ENCODE data around the gene TLCD2. TPM values are rescaled to one million over a fixed set of nuclear protein-coding genes. Genes with fewer than 3 reads are reported as not detected.

TLCD2 gene
- total and polyA plus RNA-seq, 11 donors, result 1.5 to 6.1 (median 2.3) TPM

DNA sequence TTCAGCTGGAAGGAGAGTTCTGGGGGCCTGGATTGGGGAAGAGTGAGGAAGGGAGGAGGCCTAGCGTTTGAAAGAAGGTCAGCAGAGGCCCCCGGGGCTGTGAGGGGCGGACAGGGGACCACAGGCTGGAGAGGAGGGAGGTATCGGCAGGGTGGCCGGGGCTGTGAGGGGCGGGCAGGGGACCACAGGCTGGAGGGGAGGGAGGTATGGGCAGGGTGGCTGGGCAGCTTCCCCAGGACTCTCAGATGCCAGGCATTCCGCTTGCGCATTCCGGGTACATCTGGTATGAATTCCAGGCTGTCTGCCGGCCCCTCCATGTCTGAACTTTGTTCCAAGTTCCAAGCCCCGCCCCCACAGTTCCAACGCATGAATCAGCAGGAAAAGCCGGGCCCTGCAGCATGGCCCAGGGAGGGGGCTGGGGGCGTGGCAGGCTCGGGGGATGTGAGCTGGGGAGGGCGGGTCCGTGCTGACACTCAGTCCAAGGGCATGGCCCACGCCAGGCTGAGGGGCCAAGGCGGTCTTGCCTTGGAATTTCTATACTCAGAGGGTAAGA, 4.3 kb upstream of the TLCD2 start:
- peaks cover 9 to 70% (median 54%) of the 10 kb centered on the region in 12 donors for H3K4me1 ChIP-seq

DNA sequence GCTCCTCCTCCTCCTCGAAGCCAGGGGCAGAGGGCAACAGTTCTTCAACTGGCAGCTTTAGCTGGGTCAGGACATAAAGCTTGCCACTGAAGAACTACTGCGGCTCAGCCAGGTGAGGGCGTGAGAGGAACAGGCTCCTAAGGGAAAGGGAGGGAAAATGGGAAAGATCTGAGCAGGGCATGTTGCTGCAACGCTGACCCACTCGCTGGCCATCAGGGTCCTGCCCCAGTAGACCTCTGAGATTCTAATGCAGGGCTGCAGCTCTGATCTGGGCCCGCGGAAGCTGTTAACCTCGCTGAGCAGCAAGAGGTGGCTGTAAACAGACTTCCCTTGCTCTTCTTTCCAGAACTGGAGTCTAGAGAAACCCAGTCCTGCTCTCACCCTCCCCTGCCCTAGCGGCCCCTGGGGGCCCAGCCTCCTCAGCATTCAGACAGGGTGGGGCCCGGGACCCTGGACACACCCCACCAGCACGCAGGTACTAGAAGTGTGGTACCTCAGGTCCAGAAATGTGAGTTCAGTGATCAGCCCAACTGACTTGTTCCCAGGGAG, 3.8 kb upstream of the TLCD2 start:
- H3K36me3 ChIP-seq, result peaks cover 0 to 37% (median 32%) of the 10 kb centered on the region in 9 donors
- peak overlapping the region; percentile 80 to 100 (median 100) for H3K27ac ChIP-seq
- no peaks in the 10 kb centered on the region for H3K9me3 ChIP-seq
- H3K27me3 ChIP-seq, result no peaks in the 10 kb centered on the region
- peaks cover 9 to 74% (median 57%) of the 10 kb centered on the region in 12 donors for H3K4me1 ChIP-seq
- DNase-seq, result peak in 1 of 5 donors; percentile 36
- ATAC-seq, result no peak
- intact Hi-C loops (cut with DNase I), result loop anchor here in 8 of 10 donors (1.0 to 10.0 kb wide), 10 partner anchors 29 to 681 kb away; partner anchors contain the start of genes PRPF8 (in 2 of the 8) and OVCA2 (in 1 of the 8)
- TF ChIP-seq POLR2A (IDR thresholded peaks at IDR 0.05), result no peak
- TF ChIP-seq, protein P1, sequence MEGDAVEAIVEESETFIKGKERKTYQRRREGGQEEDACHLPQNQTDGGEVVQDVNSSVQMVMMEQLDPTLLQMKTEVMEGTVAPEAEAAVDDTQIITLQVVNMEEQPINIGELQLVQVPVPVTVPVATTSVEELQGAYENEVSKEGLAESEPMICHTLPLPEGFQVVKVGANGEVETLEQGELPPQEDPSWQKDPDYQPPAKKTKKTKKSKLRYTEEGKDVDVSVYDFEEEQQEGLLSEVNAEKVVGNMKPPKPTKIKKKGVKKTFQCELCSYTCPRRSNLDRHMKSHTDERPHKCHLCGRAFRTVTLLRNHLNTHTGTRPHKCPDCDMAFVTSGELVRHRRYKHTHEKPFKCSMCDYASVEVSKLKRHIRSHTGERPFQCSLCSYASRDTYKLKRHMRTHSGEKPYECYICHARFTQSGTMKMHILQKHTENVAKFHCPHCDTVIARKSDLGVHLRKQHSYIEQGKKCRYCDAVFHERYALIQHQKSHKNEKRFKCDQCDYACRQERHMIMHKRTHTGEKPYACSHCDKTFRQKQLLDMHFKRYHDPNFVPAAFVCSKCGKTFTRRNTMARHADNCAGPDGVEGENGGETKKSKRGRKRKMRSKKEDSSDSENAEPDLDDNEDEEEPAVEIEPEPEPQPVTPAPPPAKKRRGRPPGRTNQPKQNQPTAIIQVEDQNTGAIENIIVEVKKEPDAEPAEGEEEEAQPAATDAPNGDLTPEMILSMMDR (IDR thresholded peaks at IDR 0.05), result peak in 5 of 12 donors; percentile 13 to 40 (median 37)
- peak overlapping the region; percentile 12 to 100 (median 91) for H3K4me3 ChIP-seq
- WGBS, 4 donors, result 9 to 17% (median 13%) methylated on average over 8 to 11 of the region's 11 CpGs

More for the DNA sequence above, 4.3 kb upstream of the TLCD2 start:
- no peaks in the 10 kb centered on the region for H3K9me3 ChIP-seq
- 0 to 3% (median 2%) methylated on average over 5 to 19 of the region's 19 CpGs for WGBS, 4 donors
- peaks cover 0 to 37% (median 32%) of the 10 kb centered on the region in 9 donors for H3K36me3 ChIP-seq
- intact Hi-C loops (cut with DNase I), result loop anchor here in 8 of 10 donors (1.0 to 10.0 kb wide), 10 partner anchors 30 to 680 kb away; partner anchors contain the start of genes PRPF8 (in 2 of the 8) and OVCA2 (in 1 of the 8)
- DNase-seq (peak; percentile 97 to 100 (median 99)), ATAC-seq (peak; percentile 49 to 71 (median 56))
- peak overlapping the region; percentile 67 to 100 (median 94) for H3K4me3 ChIP-seq
- peak overlapping the region; percentile 96 to 100 (median 100) for H3K27ac ChIP-seq
- no peaks in the 10 kb centered on the region for H3K27me3 ChIP-seq
- TF ChIP-seq POLR2A (IDR thresholded peaks at IDR 0.05), result peak in 1 of 2 donors; percentile 19
- TF ChIP-seq, protein P1 (IDR thresholded peaks at IDR 0.05), result no peak

DNA sequence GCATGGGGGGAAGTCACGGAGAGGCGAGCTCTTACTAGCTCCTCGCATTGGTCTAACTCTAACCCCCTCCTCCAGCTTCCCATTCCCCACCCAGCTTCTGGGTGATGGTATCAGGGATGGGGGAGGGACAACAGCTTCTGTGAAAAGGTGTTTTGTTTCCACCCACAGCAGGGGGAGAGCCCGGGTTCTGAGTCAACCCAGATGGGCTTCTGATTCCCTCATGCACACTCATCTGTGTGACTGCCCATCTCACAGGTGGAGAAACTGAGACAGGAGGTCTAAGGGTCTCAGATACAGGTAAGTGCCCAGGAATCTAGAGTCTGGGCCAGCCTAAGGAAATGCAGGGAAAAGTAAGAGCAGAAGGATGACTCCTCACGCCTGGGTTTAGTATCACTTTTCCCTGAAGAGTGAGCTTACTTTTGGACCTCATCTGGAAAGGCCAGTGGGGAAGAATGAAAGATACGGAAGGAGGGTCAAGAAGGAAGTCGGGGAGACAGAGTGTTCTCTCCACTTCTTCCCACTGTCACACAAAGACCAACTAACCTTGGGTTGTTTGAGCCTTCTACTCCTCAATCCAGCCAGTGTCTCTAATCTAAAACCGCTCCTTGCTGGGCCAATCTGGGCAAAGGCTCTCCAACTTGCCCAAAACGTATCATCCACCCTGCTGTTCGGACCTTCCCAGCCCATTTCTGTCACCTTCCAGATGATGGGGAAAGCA, 3.1 kb upstream of the TLCD2 start:
- ATAC-seq (no peak), DNase-seq (no peak)
- Histone ChIP-seq H3K27me3 (no peaks in the 10 kb centered on the region), H3K9me3 (no peaks in the 10 kb centered on the region), H3K4me3 (peak overlapping the region in 11 of 12 donors; percentile 12 to 100 (median 91)), H3K27ac (peak overlapping the region in 11 of 12 donors; percentile 96 to 100 (median 100)), H3K4me1 (peaks cover 9 to 68% (median 52%) of the 10 kb centered on the region in 12 donors), H3K36me3 (peaks cover 0 to 37% (median 32%) of the 10 kb centered on the region in 9 donors)
- intact Hi-C loops (cut with DNase I), result loop anchor here in 5 of 10 donors (5.0 to 10.0 kb wide), 6 partner anchors 36 to 681 kb away; partner anchors contain the start of gene OVCA2 (in 1 of the 5)
- WGBS, 4 donors, result 63 to 74% (median 68%) methylated on average over 10 of the region's 10 CpGs
- TF ChIP-seq, protein P1 (IDR thresholded peaks at IDR 0.05), result no peak

Data from heart left ventricle (tissue), 16 donors.